ENCODE measurements around the gene CLSTN3. TPM values are rescaled to one million over a fixed set of nuclear protein-coding genes. Genes with fewer than 3 reads are reported as not detected.

CLSTN3 gene
- total and polyA plus RNA-seq, 10 of the 15 experiments (the other 5 are each of a cell fraction or from before 2014, with no cell fraction given): 0.09 to 35.9 (median 11.3) TPM

DNA sequence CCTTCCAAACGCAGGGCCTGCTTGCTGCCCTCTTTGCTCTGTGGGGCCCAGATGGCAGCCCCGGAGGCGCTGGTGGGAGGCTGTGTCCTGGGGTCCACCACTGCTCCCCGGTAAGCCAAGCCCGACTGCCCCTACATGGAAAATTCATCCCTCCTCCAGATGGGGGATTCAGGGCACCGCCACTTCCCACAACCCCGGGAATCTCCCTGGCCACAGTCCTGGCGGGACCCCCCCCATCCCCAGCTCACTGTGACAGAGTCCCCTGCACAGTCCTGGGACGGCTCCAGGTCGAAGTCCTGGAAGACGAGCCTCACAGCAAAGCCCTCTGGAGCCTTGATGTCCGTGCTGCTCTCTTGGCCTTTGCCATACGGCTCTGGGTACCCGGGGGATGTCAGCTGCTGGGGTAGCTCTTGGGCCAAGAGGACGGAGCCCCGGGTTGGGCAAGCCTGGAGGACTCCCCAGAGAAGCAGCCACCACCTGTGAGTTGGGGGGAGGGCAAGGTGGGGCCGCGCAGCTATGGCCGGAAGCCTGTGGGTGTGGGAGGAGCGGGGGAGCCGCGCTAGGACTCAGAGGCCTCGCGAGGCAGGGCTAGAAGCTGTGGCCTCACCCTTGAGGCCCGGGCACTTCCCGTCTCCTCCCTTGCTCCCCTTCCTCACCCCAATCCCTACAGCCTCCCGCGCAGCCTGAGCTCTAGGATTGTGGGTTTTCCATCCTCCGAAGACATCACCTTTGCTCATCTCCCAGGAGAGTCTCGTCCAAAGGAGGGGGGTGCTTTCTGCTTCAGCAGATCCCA is 22.0 kb upstream of the CLSTN3 start (continued):
- TF ChIP-seq SPI1 (IDR thresholded peaks at IDR 0.05; ENCODE audit: borderline replicate concordance, insufficient read depth, low read depth, low read length): peak; percentile 70
- TF ChIP-seq MAX (IDR thresholded peaks at IDR 0.05; ENCODE audit: low read depth, low read length): peak; percentile 43; the same call in 1 of the 2 replicates
- TF ChIP-seq BCL3 (IDR thresholded peaks at IDR 0.05; ENCODE audit: borderline replicate concordance, insufficient read depth, low read depth, low read length, poor library complexity, severe bottlenecking): no peak
- TF ChIP-seq BCL11A (IDR thresholded peaks at IDR 0.05; ENCODE audit: low read depth, low read length): peak; percentile 51; the same call in 1 of the 2 replicates
- TF ChIP-seq ATF7 (IDR thresholded peaks at IDR 0.05; ENCODE audit: low read depth): peak; percentile 57
- TF ChIP-seq POU2F2 (IDR thresholded peaks at IDR 0.05; ENCODE audit: borderline replicate concordance, low read depth, low read length): peak; percentile 84
- peak; percentile 86 for TF ChIP-seq NBN (IDR thresholded peaks at IDR 0.05)
- TF ChIP-seq SMARCA5 (IDR thresholded peaks at IDR 0.05): peak; percentile 92; the same call in 1 of the 2 replicates
- TF ChIP-seq BHLHE40 (IDR thresholded peaks at IDR 0.05; ENCODE audit: borderline replicate concordance in 1 of 2, low read depth in 2 of 2, low read length in 1 of 2): peak; percentile 27 to 31; a peak in 1 of 4 replicates
- TF ChIP-seq CBFB (IDR thresholded peaks at IDR 0.05; ENCODE audit: low read depth): peak; percentile 83
- no peak for TF ChIP-seq ZNF622 (IDR thresholded peaks at IDR 0.05)
- peak; percentile 25 for TF ChIP-seq MEF2B (IDR thresholded peaks at IDR 0.05; ENCODE audit: partially characterized antibody, poor library complexity, severe bottlenecking)
- TF ChIP-seq CREB1 (IDR thresholded peaks at IDR 0.05; ENCODE audit: low read depth): 0 out of 2 replicates have a peak, but pooled peaks have one; percentile 41
- no peak for TF ChIP-seq TCF7 (IDR thresholded peaks at IDR 0.05; ENCODE audit: borderline replicate concordance)
- no peak for TF ChIP-seq CEBPB (IDR thresholded peaks at IDR 0.05; ENCODE audit: borderline replicate concordance in 1 of 2, low read depth in 2 of 2, low read length in 2 of 2)
- TF ChIP-seq NFYA (IDR thresholded peaks at IDR 0.05; ENCODE audit: borderline replicate concordance, low read depth, low read length): no peak
- peak; percentile 80; the same call in 1 of the 2 replicates for TF ChIP-seq TAF1 (IDR thresholded peaks at IDR 0.05; ENCODE audit: borderline replicate concordance, low read depth, low read length)
- TF ChIP-seq SMC3 (IDR thresholded peaks at IDR 0.05; ENCODE audit: borderline replicate concordance, low read length): no peak
- TF ChIP-seq SUZ12 (IDR thresholded peaks at IDR 0.05; ENCODE audit: unreplicated experiment): no peak
- no peak for TF ChIP-seq BACH1 (IDR thresholded peaks at IDR 0.05; ENCODE audit: borderline replicate concordance)
- peak; percentile 70 for TF ChIP-seq IKZF1 (conservative IDR thresholded peaks at IDR 0.05)
- peak; percentile 78 for TF ChIP-seq DPF2 (IDR thresholded peaks at IDR 0.05)
- TF ChIP-seq NFXL1 (IDR thresholded peaks at IDR 0.05; ENCODE audit: borderline replicate concordance): no peak
- TF ChIP-seq, protein P1, sequence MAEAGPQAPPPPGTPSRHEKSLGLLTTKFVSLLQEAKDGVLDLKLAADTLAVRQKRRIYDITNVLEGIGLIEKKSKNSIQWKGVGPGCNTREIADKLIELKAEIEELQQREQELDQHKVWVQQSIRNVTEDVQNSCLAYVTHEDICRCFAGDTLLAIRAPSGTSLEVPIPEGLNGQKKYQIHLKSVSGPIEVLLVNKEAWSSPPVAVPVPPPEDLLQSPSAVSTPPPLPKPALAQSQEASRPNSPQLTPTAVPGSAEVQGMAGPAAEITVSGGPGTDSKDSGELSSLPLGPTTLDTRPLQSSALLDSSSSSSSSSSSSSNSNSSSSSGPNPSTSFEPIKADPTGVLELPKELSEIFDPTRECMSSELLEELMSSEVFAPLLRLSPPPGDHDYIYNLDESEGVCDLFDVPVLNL (IDR thresholded peaks at IDR 0.05; ENCODE audit: low read depth, low read length): no peak
- no peak for TF ChIP-seq TBL1XR1 (IDR thresholded peaks at IDR 0.05; ENCODE audit: low read depth, low read length)
- TF ChIP-seq IKZF2 (IDR thresholded peaks at IDR 0.05): peak; percentile 49 to 66; a peak in 3 of 4 replicates
- no peak for TF ChIP-seq PAX8 (IDR thresholded peaks at IDR 0.05)
- TF ChIP-seq ASH2L (IDR thresholded peaks at IDR 0.05; ENCODE audit: borderline replicate concordance, low read depth): no peak
